ENCODE data around the gene TOMM40. TPM values are rescaled to one million over a fixed set of nuclear protein-coding genes. Genes with fewer than 3 reads are reported as not detected.
"Not testable (repeated sequence)": the region's sequence is repeated elsewhere in the genome, so short reads cannot be mapped to it uniquely, and the experiment has no call there.

Gene TOMM40
- total RNA-seq, 2 experiments from 2014 or later: 80.9 to 89.7 TPM

DNA sequence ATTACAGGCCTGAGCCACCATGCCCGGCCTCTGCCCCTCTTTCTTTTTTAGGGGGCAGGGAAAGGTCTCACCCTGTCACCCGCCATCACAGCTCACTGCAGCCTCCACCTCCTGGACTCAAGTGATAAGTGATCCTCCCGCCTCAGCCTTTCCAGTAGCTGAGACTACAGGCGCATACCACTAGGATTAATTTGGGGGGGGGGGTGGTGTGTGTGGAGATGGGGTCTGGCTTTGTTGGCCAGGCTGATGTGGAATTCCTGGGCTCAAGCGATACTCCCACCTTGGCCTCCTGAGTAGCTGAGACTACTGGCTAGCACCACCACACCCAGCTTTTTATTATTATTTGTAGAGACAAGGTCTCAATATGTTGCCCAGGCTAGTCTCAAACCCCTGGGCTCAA, 18.7 kb downstream of the TOMM40 start:
- intact Hi-C loops (cut with micrococcal nuclease; ENCODE audit: unreplicated experiment): loop anchor here (2.0 kb wide), 1 partner anchor 41 kb away; no protein-coding TSS in a partner anchor

GRCh38 chr19:44911896-44912295, 20.8 kb downstream of the TOMM40 start:
- POLR2A ChIA-PET; H3K27ac ChIP-seq (ENCODE audit: low read depth, low read length, poor library complexity, severe bottlenecking); H3K79me2 ChIP-seq (ENCODE audit: insufficient read depth, low read depth, low read length); DNase-seq (ENCODE audit: low spot score); H2AFZ ChIP-seq (ENCODE audit: low read length); H3K4me2 ChIP-seq (ENCODE audit: low read length); H3K4me1 ChIP-seq (ENCODE audit: insufficient read depth, low read length, poor library complexity, severe bottlenecking); H3K4me3 ChIP-seq (ENCODE audit: low read depth, low read length, poor library complexity, severe bottlenecking); H3K36me3 ChIP-seq (ENCODE audit: insufficient read depth, low read length); H3K9me2 ChIP-seq (ENCODE audit: insufficient read depth, low read length); CTCF ChIA-PET (ENCODE audit: unreplicated experiment); BruUV-seq (replicated peaks); H3K9me3 ChIP-seq (ENCODE audit: low read length); H4K20me1 ChIP-seq (ENCODE audit: insufficient read depth, low read length): not testable (repeated sequence)
- intact Hi-C loops (cut with micrococcal nuclease; ENCODE audit: unreplicated experiment): loop anchor here (2.0 kb wide), 1 partner anchor 39 kb away; no protein-coding TSS in a partner anchor

More for the DNA sequence above, 18.7 kb downstream of the TOMM40 start:
- POLR2A ChIA-PET: interaction anchor here (0.6 kb wide), 2 partner anchors 32 to 40 kb away, joined by 3 to 4 read pairs; no protein-coding TSS in a partner anchor
- Histone ChIP-seq H4K20me1 (ENCODE audit: insufficient read depth, low read length) (no peaks in the 10 kb centered on the region), H3K9me2 (ENCODE audit: insufficient read depth, low read length) (no peaks in the 10 kb centered on the region), H3K4me2 (ENCODE audit: low read length) (no peak overlapping the region), H3K9me3 (ENCODE audit: low read length) (no peaks in the 10 kb centered on the region), H2AFZ (ENCODE audit: low read length) (no peak overlapping the region), H3K4me3 (ENCODE audit: low read depth, low read length, poor library complexity, severe bottlenecking) (no peak overlapping the region), H3K4me1 (ENCODE audit: insufficient read depth, low read length, poor library complexity, severe bottlenecking) (peaks cover 13% of the 10 kb centered on the region), H3K79me2 (ENCODE audit: insufficient read depth, low read depth, low read length) (no peaks in the 10 kb centered on the region), H3K36me3 (ENCODE audit: insufficient read depth, low read length) (0 out of 2 replicates have a peak, but pooled peaks cover under 1% of the 10 kb centered on the region), H3K27ac (ENCODE audit: low read depth, low read length, poor library complexity, severe bottlenecking) (no peak overlapping the region)
- BruUV-seq (replicated peaks): no TSS peak
- TF ChIP-seq EZH2phosphoT487 (IDR thresholded peaks at IDR 0.05; ENCODE audit: borderline replicate concordance, low read depth, low read length): no peak
- TF ChIP-seq, protein P1, sequence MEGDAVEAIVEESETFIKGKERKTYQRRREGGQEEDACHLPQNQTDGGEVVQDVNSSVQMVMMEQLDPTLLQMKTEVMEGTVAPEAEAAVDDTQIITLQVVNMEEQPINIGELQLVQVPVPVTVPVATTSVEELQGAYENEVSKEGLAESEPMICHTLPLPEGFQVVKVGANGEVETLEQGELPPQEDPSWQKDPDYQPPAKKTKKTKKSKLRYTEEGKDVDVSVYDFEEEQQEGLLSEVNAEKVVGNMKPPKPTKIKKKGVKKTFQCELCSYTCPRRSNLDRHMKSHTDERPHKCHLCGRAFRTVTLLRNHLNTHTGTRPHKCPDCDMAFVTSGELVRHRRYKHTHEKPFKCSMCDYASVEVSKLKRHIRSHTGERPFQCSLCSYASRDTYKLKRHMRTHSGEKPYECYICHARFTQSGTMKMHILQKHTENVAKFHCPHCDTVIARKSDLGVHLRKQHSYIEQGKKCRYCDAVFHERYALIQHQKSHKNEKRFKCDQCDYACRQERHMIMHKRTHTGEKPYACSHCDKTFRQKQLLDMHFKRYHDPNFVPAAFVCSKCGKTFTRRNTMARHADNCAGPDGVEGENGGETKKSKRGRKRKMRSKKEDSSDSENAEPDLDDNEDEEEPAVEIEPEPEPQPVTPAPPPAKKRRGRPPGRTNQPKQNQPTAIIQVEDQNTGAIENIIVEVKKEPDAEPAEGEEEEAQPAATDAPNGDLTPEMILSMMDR (conservative IDR thresholded peaks at IDR 0.05; ENCODE audit: low read length): no peak
- CTCF ChIA-PET (ENCODE audit: unreplicated experiment): no interaction called here
- no peak for DNase-seq (ENCODE audit: low spot score)

GRCh38 chr19:44912854-44913253, 21.8 kb downstream of the TOMM40 start:
- H3K9me2 ChIP-seq (ENCODE audit: insufficient read depth, low read length): no peaks in the 10 kb centered on the region
- DNase-seq (ENCODE audit: low spot score): no peak
- peaks cover 7% of the 10 kb centered on the region for H3K4me1 ChIP-seq (ENCODE audit: insufficient read depth, low read length, poor library complexity, severe bottlenecking)
- H3K36me3 ChIP-seq (ENCODE audit: insufficient read depth, low read length): no peaks in the 10 kb centered on the region
- no TSS peak for BruUV-seq (replicated peaks)
- ChIA-PET CTCF (ENCODE audit: unreplicated experiment) (no interaction called here), POLR2A (no interaction called here)
- intact Hi-C loops (cut with micrococcal nuclease; ENCODE audit: unreplicated experiment): no loop called here
- no peak overlapping the region for H3K4me2 ChIP-seq (ENCODE audit: low read length)
- H3K4me3 ChIP-seq (ENCODE audit: low read depth, low read length, poor library complexity, severe bottlenecking): no peak overlapping the region
- no peaks in the 10 kb centered on the region for H4K20me1 ChIP-seq (ENCODE audit: insufficient read depth, low read length)
- no peaks in the 10 kb centered on the region for H3K79me2 ChIP-seq (ENCODE audit: insufficient read depth, low read depth, low read length)
- H3K9me3 ChIP-seq (ENCODE audit: low read length): no peaks in the 10 kb centered on the region
- no peak overlapping the region for H2AFZ ChIP-seq (ENCODE audit: low read length)
- TF ChIP-seq EZH2phosphoT487 (IDR thresholded peaks at IDR 0.05; ENCODE audit: borderline replicate concordance, low read depth, low read length): no peak
- no peak overlapping the region for H3K27ac ChIP-seq (ENCODE audit: low read depth, low read length, poor library complexity, severe bottlenecking)

DNA sequence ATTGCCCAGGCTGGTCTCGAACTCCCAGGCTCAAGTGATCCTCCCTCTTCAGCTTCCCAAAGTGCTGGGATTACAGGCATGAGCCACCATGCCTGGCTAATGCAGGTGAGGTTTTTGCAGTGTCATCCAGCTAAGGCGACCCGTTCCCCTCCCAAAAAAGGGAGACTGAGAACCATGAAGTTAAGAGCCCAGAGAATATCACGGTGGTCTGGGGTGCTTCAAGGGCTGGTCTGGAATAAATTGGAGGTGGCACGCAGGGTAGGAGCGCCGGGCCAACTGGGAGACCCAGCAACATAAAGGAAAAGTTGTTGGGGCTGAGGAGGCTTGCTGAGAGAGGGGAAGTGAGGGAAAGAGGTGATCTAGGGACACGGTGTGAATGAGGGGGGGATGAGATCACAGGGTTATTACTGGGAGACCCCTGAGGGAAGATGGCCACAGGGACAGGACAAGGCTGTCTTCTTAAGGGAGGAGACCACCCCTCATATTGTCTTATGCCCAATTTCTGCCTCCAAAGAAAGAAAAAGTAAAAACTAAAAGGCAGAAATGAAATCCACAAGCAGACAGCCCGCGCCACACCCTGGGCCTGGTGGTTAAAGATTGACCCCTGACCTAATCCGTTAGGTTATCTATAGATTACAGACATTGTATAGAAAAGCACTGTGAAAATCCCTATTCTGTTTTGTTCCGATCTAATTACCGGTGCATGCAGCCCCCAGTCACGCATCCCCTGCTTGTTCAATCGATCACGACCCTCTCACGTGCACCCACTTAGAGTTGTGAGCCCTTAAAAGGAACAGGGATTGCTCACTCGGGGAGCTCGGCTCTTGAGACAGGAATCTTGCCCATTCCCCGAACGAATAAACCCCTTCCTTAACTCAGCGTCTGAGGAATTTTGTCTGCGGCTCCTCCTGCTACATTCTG, 22.7 kb downstream of the TOMM40 start:
- H3K4me1 ChIP-seq (ENCODE audit: insufficient read depth, low read length, poor library complexity, severe bottlenecking); H3K9me3 ChIP-seq (ENCODE audit: low read length); H4K20me1 ChIP-seq (ENCODE audit: insufficient read depth, low read length); BruUV-seq (replicated peaks); H3K27ac ChIP-seq (ENCODE audit: low read depth, low read length, poor library complexity, severe bottlenecking); POLR2A ChIA-PET; H3K79me2 ChIP-seq (ENCODE audit: insufficient read depth, low read depth, low read length); CTCF ChIA-PET (ENCODE audit: unreplicated experiment); H3K9me2 ChIP-seq (ENCODE audit: insufficient read depth, low read length); H3K36me3 ChIP-seq (ENCODE audit: insufficient read depth, low read length); intact Hi-C loops (cut with micrococcal nuclease; ENCODE audit: unreplicated experiment); DNase-seq (ENCODE audit: low spot score): not testable (repeated sequence)
- Histone ChIP-seq H3K4me2 (ENCODE audit: low read length) (peak overlapping the region; percentile 57; the same call in 1 of the 2 replicates), H3K4me3 (ENCODE audit: low read depth, low read length, poor library complexity, severe bottlenecking) (peak overlapping the region; percentile 65), H2AFZ (ENCODE audit: low read length) (peak overlapping the region; percentile 93; the same call in 1 of the 2 replicates)

DNA sequence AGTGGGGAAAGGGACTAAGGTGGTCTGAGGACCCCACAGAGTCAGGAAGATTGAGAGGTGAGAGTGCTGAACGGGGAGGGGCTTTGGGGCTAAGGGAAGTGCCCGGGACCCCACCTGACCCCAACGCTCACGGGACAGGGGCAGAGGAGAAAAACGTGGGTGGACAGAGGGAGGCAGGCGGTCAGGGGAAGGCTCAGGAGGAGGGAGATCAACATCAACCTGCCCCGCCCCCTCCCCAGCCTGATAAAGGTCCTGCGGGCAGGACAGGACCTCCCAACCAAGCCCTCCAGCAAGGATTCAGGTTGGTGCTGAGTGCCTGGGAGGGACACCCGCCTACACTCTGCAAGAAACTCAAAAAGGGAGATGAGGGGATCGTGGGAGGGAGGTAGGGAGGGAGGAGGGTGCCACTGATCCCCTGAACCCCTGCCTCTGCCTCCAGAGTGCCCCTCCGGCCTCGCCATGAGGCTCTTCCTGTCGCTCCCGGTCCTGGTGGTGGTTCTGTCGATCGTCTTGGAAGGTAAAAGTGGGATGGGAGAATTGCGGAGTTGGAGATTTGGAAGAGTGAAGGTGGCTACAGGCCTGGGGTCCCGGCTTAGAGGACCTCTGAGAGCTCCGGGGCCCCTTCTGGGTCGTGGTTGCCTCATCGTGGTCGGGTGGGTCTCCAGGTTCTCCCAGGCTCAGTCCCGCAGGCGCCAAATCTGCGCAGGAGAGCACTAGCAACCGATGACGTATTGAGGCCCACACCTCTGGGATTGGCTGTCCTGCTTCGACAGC, 23.6 kb downstream of the TOMM40 start, which contains the start of gene APOC1:
TSS of gene APOC1 (plus strand) at position 176 of the 774 bp plus-strand sequence. CDS start at position 460, 284 bp downstream.
- H3K27ac ChIP-seq (ENCODE audit: low read depth, low read length, poor library complexity, severe bottlenecking); H4K20me1 ChIP-seq (ENCODE audit: insufficient read depth, low read length); CTCF ChIA-PET (ENCODE audit: unreplicated experiment); H3K9me2 ChIP-seq (ENCODE audit: insufficient read depth, low read length); H3K4me1 ChIP-seq (ENCODE audit: insufficient read depth, low read length, poor library complexity, severe bottlenecking); H3K79me2 ChIP-seq (ENCODE audit: insufficient read depth, low read depth, low read length); intact Hi-C loops (cut with micrococcal nuclease; ENCODE audit: unreplicated experiment); H3K36me3 ChIP-seq (ENCODE audit: insufficient read depth, low read length); H3K9me3 ChIP-seq (ENCODE audit: low read length); BruUV-seq (replicated peaks): not testable (repeated sequence)
- POLR2A ChIA-PET: interaction anchor here (0.6 to 1.3 kb wide), 2 partner anchors 9 to 467 kb away, joined by 3 read pairs; partner anchors contain the start of gene APOE
- Histone ChIP-seq H3K4me3 (ENCODE audit: low read depth, low read length, poor library complexity, severe bottlenecking) (peak within 1 kb of the TSS; percentile 65), H2AFZ (ENCODE audit: low read length) (peak within 1 kb of the TSS; percentile 93), H3K4me2 (ENCODE audit: low read length) (peak within 1 kb of the TSS; percentile 57)
- peak; percentile 88 for DNase-seq (ENCODE audit: low spot score)

All from OCI-LY7 (cell line).